HCT116 (cell line): ENCODE data around the gene FBXO8. TPM values are rescaled to one million over a fixed set of nuclear protein-coding genes. Genes with fewer than 3 reads are reported as not detected.

ENCODE experiments used
- ATAC-seq: fragments of 200-7000 bp; cut with Tn5 transposase; 2 replicates; pipeline ENCODE4 v1.9.1; 2020; ENCODE audit warnings: mild to moderate bottlenecking, moderate library complexity
- BruUV-seq: library from RNA; stranded (reverse); fragments of 400-500 nt; replicated peaks from 2 replicates; lab custom pipeline; 2021; lab: Mats Ljungman, UMichigan
- CTCF ChIA-PET: fragments of 300-600 bp; sonication (Branson Sonifier 250); formaldehyde crosslinking; loops from one replicate; lab custom pipeline; 2021; ENCODE audit warnings: antibody characterized with exemption; lab: Charles Lee
- POLR2A ChIA-PET: fragments of 300-600, 350-600 bp; sonication (Branson Sonifier 250); formaldehyde crosslinking; loops from one replicate; lab custom pipeline; 2021; ENCODE audit warnings: antibody characterized with exemption; lab: Charles Lee
- RAD21 ChIA-PET, 2 experiments: fragments of 300-600 bp; sonication (Branson Sonifier 250); formaldehyde crosslinking; loops; one replicate each; lab custom pipeline; 2023; ENCODE audit warnings: low total read pairs in 2 of 2; ENCODE audit not compliant: uncharacterized antibody in 2 of 2, unreplicated experiment in 2 of 2, low non-redundant PET in 1 of 2; lab: Charles Lee
- DNase-seq: peaks from one replicate; pipeline ENCODE4 v3.0.0-alpha.2; 2010; ENCODE audit warnings: low read depth, low spot score
- H2AFZ ChIP-seq: fragments of 200-600 bp; shearing (Covaris generic), sonication (generic); 2 replicates; pipeline ENCODE4 v1.6.1; 2017; ENCODE audit warnings: low read depth, mixed run types, mixed read lengths, antibody characterized with exemption, low read length; ENCODE audit not compliant: poor library complexity, severe bottlenecking
- H3K27ac ChIP-seq: 2 replicates; pipeline ENCODE4 v1.5.1; 2012; ENCODE audit warnings: low read depth, low read length
- H3K27me3 ChIP-seq: fragments of 200-600 bp; sonication (generic); 2 replicates; pipeline ENCODE4 v1.6.1; 2016; ENCODE audit warnings: mixed run types, low read length, mixed read lengths; ENCODE audit not compliant: insufficient read depth
- H3K36me3 ChIP-seq, 2 experiments: fragments of 200-500 bp in 1 of 2; fragments of 200-600 bp in 1 of 2; sonication (Bioruptor generic) in 1 of 2; sonication (generic) in 1 of 2; 2 replicates each; pipeline versions ENCODE4 v1.5.1 to v1.6.1; 2014 to 2016; ENCODE audit warnings: low read length in 2 of 2, inconsistent platforms in 1 of 2, mixed read lengths in 1 of 2, mixed run types in 1 of 2; ENCODE audit not compliant: insufficient read depth in 2 of 2, control insufficient read depth in 1 of 2
- H3K4me1 ChIP-seq, 2 experiments: fragments of 200-600 bp in 1 of 2; sonication (generic) in 1 of 2; 2 replicates each; pipeline versions ENCODE4 v1.5.1 to v1.6.1; 2012 to 2017; ENCODE audit warnings: low read length in 2 of 2, inconsistent platforms in 1 of 2, mild to moderate bottlenecking in 1 of 2, mixed read lengths in 1 of 2, mixed run types in 1 of 2, moderate library complexity in 1 of 2; ENCODE audit not compliant: insufficient read depth in 2 of 2, control insufficient read depth in 1 of 2
- H3K4me2 ChIP-seq: fragments of 200-600 bp; sonication (generic); 2 replicates; pipeline ENCODE4 v1.6.1; 2017; ENCODE audit warnings: mixed run types, low read length, mixed read lengths
- H3K4me3 ChIP-seq, 2 experiments: fragments of 200-600 bp in 1 of 2; sonication (generic) in 1 of 2; replicated peaks in 1 of 2; 2 replicates each; pipeline ENCODE4 v1.5.1; 2011 to 2016; ENCODE audit warnings: low read length in 2 of 2, control low read depth in 1 of 2, low read depth in 1 of 2, mild to moderate bottlenecking in 1 of 2, mixed read lengths in 1 of 2, mixed run types in 1 of 2
- H3K79me2 ChIP-seq: fragments of 200-600 bp; sonication (generic); 2 replicates; pipeline ENCODE4 v1.6.1; 2017; ENCODE audit warnings: mild to moderate bottlenecking, mixed run types, low read length, moderate library complexity, mixed read lengths; ENCODE audit not compliant: insufficient read depth
- H3K9ac ChIP-seq: fragments of 200-600 bp; sonication (generic); 2 replicates; pipeline ENCODE4 v1.6.1; 2016; ENCODE audit warnings: low read length, mixed read lengths
- H3K9me2 ChIP-seq: fragments of 200-600 bp; sonication (generic), shearing (Covaris generic); 2 replicates; pipeline ENCODE4 v1.6.1; 2017; ENCODE audit warnings: mixed run types, mild to moderate bottlenecking, moderate library complexity; ENCODE audit not compliant: insufficient read depth
- H3K9me3 ChIP-seq, 2 experiments: fragments of 200-500 bp in 1 of 2; fragments of 200-600 bp in 1 of 2; sonication (Bioruptor generic) in 1 of 2; sonication (generic) in 1 of 2; 2 replicates each; pipeline ENCODE4 v1.6.1; 2014 to 2017; ENCODE audit warnings: low read length in 2 of 2, mixed read lengths in 2 of 2, inconsistent platforms in 1 of 2, low read depth in 1 of 2, mild to moderate bottlenecking in 1 of 2, mixed run types in 1 of 2, moderate library complexity in 1 of 2; ENCODE audit not compliant: control insufficient read depth in 1 of 2, insufficient read depth in 1 of 2
- H4K20me1 ChIP-seq: fragments of 200-600 bp; sonication (generic), shearing (Covaris generic); 2 replicates; pipeline ENCODE4 v1.6.1; 2017; ENCODE audit warnings: mixed run types, mild to moderate bottlenecking, moderate library complexity; ENCODE audit not compliant: insufficient read depth
- FOSL1 ChIP-seq: IDR thresholded peaks from 2 replicates; pipeline ENCODE4 v1.6.1; 2012; ENCODE audit warnings: low read depth
- SIN3A ChIP-seq: IDR thresholded peaks from 2 replicates; pipeline ENCODE4 v1.6.1; 2012; ENCODE audit warnings: low read depth
- ZNF274 ChIP-seq: fragments of 200-500 bp; sonication (Bioruptor generic); IDR thresholded peaks from 2 replicates; pipeline ENCODE4 v1.6.1; 2014; ENCODE audit warnings: mild to moderate bottlenecking, low read depth, low read length, inconsistent platforms
- intact Hi-C: fragments of 100-400 bp; cut with micrococcal nuclease; formaldehyde crosslinking; loops from 2 replicates; pipeline ENCODE4 v1.10.0; 2022
- total RNA-seq: library from RNA; stranded (reverse); gene quantifications from one replicate; pipeline ENCODE4 v1.2.1, GENCODE V29; 2021; ENCODE audit not compliant: unreplicated experiment
- TF ChIP-seq, protein P1 (sequence below): IDR thresholded peaks from 2 replicates; pipeline ENCODE4 v1.6.1; 2012
- TF ChIP-seq, protein P2 (sequence below): IDR thresholded peaks from 2 replicates; pipeline ENCODE4 v1.6.1; 2012; ENCODE audit warnings: low read depth

The FBXO8 gene
- total RNA-seq, 1 experiment from 2014 or later, result 13.0 TPM

DNA sequence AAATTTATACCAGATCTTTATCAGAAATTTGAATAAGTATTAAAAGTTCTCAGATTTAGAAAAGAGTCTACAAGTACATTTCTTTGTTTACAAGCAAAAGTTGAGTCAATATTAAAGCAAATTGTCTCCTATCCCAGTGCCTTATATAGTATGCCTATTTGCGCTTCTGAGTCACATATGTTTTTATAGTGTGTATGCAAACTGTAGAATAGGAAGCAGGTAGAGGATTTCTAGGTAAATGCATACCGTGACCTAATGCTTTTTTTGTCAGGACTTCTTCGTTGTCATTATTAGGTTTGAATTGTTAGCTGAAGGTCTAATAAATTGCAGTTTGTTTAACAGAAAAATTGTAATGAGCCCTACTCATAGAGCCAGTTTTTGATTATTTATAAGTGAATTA is 22.5 kb upstream of the FBXO8 start (continued):
- TF ChIP-seq ZNF274, result no peak
- TF ChIP-seq, protein P1, sequence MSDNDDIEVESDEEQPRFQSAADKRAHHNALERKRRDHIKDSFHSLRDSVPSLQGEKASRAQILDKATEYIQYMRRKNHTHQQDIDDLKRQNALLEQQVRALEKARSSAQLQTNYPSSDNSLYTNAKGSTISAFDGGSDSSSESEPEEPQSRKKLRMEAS, result no peak

DNA sequence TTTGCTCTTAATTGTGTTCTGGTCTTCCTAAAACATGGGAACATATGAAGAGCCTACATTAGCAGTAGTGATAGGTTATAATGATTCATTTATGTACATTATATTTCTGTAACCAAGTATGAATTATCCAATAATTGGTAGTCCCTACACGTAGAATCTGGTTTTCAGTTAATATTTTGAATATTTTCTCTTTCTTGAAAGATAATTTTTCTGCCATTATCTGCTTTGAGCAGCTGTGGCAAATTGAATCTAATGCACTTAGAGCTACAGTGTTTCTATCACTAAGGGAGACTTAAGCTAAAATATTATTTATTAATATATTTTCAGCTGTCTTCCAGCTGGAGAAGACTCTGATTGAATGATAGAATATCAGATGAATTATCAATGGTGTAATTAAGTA is 21.2 kb upstream of the FBXO8 start:
- no peaks in the 10 kb centered on the region for H3K9me3 ChIP-seq
- no TSS peak for BruUV-seq
- H3K27ac ChIP-seq, result no peak overlapping the region
- H3K9ac ChIP-seq, result no peak overlapping the region
- RAD21 ChIA-PET, result no interaction called here
- no peaks in the 10 kb centered on the region for H4K20me1 ChIP-seq
- H3K79me2 ChIP-seq, result no peaks in the 10 kb centered on the region
- no peaks in the 10 kb centered on the region for H3K9me2 ChIP-seq
- POLR2A ChIA-PET, result no interaction called here
- H3K27me3 ChIP-seq, result no peaks in the 10 kb centered on the region
- CTCF ChIA-PET, result no interaction called here
- H3K4me2 ChIP-seq, result no peak overlapping the region
- no peaks in the 10 kb centered on the region for H3K4me1 ChIP-seq
- DNase-seq (no peak), ATAC-seq (no peak)
- H3K36me3 ChIP-seq, result peaks cover 3% of the 10 kb centered on the region in 2 experiments; a peak in 1 of 4 replicates
- intact Hi-C loops, result no loop called here
- TF ChIP-seq, protein P2, sequence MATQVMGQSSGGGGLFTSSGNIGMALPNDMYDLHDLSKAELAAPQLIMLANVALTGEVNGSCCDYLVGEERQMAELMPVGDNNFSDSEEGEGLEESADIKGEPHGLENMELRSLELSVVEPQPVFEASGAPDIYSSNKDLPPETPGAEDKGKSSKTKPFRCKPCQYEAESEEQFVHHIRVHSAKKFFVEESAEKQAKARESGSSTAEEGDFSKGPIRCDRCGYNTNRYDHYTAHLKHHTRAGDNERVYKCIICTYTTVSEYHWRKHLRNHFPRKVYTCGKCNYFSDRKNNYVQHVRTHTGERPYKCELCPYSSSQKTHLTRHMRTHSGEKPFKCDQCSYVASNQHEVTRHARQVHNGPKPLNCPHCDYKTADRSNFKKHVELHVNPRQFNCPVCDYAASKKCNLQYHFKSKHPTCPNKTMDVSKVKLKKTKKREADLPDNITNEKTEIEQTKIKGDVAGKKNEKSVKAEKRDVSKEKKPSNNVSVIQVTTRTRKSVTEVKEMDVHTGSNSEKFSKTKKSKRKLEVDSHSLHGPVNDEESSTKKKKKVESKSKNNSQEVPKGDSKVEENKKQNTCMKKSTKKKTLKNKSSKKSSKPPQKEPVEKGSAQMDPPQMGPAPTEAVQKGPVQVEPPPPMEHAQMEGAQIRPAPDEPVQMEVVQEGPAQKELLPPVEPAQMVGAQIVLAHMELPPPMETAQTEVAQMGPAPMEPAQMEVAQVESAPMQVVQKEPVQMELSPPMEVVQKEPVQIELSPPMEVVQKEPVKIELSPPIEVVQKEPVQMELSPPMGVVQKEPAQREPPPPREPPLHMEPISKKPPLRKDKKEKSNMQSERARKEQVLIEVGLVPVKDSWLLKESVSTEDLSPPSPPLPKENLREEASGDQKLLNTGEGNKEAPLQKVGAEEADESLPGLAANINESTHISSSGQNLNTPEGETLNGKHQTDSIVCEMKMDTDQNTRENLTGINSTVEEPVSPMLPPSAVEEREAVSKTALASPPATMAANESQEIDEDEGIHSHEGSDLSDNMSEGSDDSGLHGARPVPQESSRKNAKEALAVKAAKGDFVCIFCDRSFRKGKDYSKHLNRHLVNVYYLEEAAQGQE, result no peak
- TF ChIP-seq SIN3A, result no peak
- no peak for TF ChIP-seq FOSL1
- no peak overlapping the region for H2AFZ ChIP-seq
- H3K4me3 ChIP-seq, result no peak overlapping the region
